Endothelial cell of umbilical vein (primary cell): Measurements from ENCODE around the gene LRCH2. TPM values are rescaled to one million over a fixed set of nuclear protein-coding genes. Genes with fewer than 3 reads are reported as not detected.

Experiments used
- BruUV-seq: library from RNA; stranded (reverse); fragments of 400-500 nt; replicated peaks from 2 replicates; lab custom pipeline; 2021; lab: Mats Ljungman, UMichigan
- CTCF ChIA-PET: fragments of 300-600, 350-600 bp; sonication (Branson Sonifier 250); formaldehyde crosslinking; loops from one replicate; lab custom pipeline; 2021; ENCODE audit warnings: antibody characterized with exemption, inconsistent platforms; lab: Charles Lee
- POLR2A ChIA-PET: fragments of 300-600, 350-600 bp; sonication (Branson Sonifier 250); formaldehyde crosslinking; loops from one replicate; lab custom pipeline; 2021; ENCODE audit warnings: antibody characterized with exemption, inconsistent platforms; lab: Charles Lee
- DNase-seq: peaks from one replicate; pipeline ENCODE4 v3.0.0-alpha.2; 2011; ENCODE audit warnings: low read depth, low spot score
- FAIRE-seq: peaks from 2 replicates; lab custom pipeline; 2011; peaks lifted over from hg19 to GRCh38; lab: Jason Lieb, UNC
- H2AFZ ChIP-seq: 2 replicates; pipeline ENCODE4 v1.6.0; 2012; ENCODE audit warnings: low read depth, low read length, control low read depth, inconsistent platforms
- H3K27ac ChIP-seq: 2 replicates; pipeline ENCODE4 v1.5.1; 2011; ENCODE audit warnings: low read depth, mild to moderate bottlenecking, control low read depth, low read length, moderate library complexity; ENCODE audit not compliant: insufficient read depth
- H3K27me3 ChIP-seq, 2 experiments: 2 replicates each; pipeline versions ENCODE4 v1.6.0 to v1.6.1; 2011; ENCODE audit warnings: low read length in 2 of 2, mixed read lengths in 1 of 2; ENCODE audit not compliant: control insufficient read depth in 2 of 2, insufficient read depth in 2 of 2
- H3K36me3 ChIP-seq, 2 experiments: 2 replicates in 1 of 2; 3 replicates in 1 of 2; pipeline ENCODE4 v1.5.1; 2011; ENCODE audit warnings: low read length in 2 of 2, mild to moderate bottlenecking in 1 of 2, moderate library complexity in 1 of 2; ENCODE audit not compliant: control insufficient read depth in 2 of 2, insufficient read depth in 2 of 2; ENCODE audit errors: extremely low read depth in 1 of 2
- H3K4me1 ChIP-seq: 3 replicates; pipeline ENCODE4 v1.5.1; 2011; ENCODE audit warnings: mild to moderate bottlenecking, low read length; ENCODE audit not compliant: control insufficient read depth, insufficient read depth; ENCODE audit errors: extremely low read depth
- H3K4me2 ChIP-seq: 2 replicates; pipeline ENCODE4 v1.6.1; 2011; ENCODE audit warnings: low read length, control low read depth, mixed read lengths; ENCODE audit not compliant: insufficient read depth
- H3K4me3 ChIP-seq, 3 experiments: fragments of 200-600 bp in 1 of 3; sonication (generic), shearing (Covaris generic) in 1 of 3; replicated peaks in 1 of 3; 2 replicates each; pipeline ENCODE4 v1.5.1; 2011 to 2016; ENCODE audit warnings: control low read depth in 3 of 3, low read length in 3 of 3, mild to moderate bottlenecking in 2 of 3, inconsistent platforms in 1 of 3, low read depth in 1 of 3, moderate library complexity in 1 of 3; ENCODE audit not compliant: insufficient read depth in 1 of 3
- H3K79me2 ChIP-seq: 2 replicates; pipeline ENCODE4 v1.6.0; 2012; ENCODE audit warnings: low read length, inconsistent platforms; ENCODE audit not compliant: control insufficient read depth, insufficient read depth
- H3K9ac ChIP-seq: replicated peaks from 2 replicates; pipeline ENCODE3; 2011; ENCODE audit warnings: low read length, control low read depth; ENCODE audit not compliant: insufficient read depth; ENCODE audit errors: extremely low read depth
- H3K9me1 ChIP-seq: replicated peaks from 3 replicates; pipeline ENCODE4 v1.6.0; 2011; ENCODE audit warnings: mild to moderate bottlenecking, low read length; ENCODE audit not compliant: control insufficient read depth, insufficient read depth; ENCODE audit errors: extremely low read depth
- H3K9me3 ChIP-seq: replicated peaks from 2 replicates; pipeline ENCODE4 v1.5.1; 2012; ENCODE audit warnings: low read length, inconsistent platforms; ENCODE audit not compliant: control insufficient read depth, insufficient read depth
- H4K20me1 ChIP-seq: replicated peaks from 2 replicates; pipeline ENCODE3; 2011; ENCODE audit warnings: mild to moderate bottlenecking, low read length; ENCODE audit not compliant: control insufficient read depth, insufficient read depth; ENCODE audit errors: extremely low read depth
- EZH2 ChIP-seq: IDR thresholded peaks from 2 replicates; pipeline ENCODE4 v1.6.1; 2012; ENCODE audit warnings: borderline replicate concordance, low read depth, mild to moderate bottlenecking, moderate library complexity, low read length, inconsistent platforms; ENCODE audit not compliant: severe bottlenecking
- FOS ChIP-seq: IDR thresholded peaks from 2 replicates; pipeline ENCODE4 v1.6.1; 2011; ENCODE audit warnings: mild to moderate bottlenecking, low read length, moderate library complexity, borderline replicate concordance; ENCODE audit not compliant: insufficient read depth
- GATA2 ChIP-seq: IDR thresholded peaks from 2 replicates; pipeline ENCODE4 v1.7.0; 2011; ENCODE audit warnings: low read depth, mild to moderate bottlenecking, moderate library complexity, mixed read lengths, low read length; ENCODE audit not compliant: insufficient read length, insufficient read depth
- JUN ChIP-seq: IDR thresholded peaks from 2 replicates; pipeline ENCODE4 v1.6.1; 2011; ENCODE audit warnings: borderline replicate concordance, low read depth; ENCODE audit not compliant: insufficient read length, insufficient read depth
- MYC ChIP-seq: IDR thresholded peaks from one replicate; pipeline ENCODE4 v1.6.1; 2011; ENCODE audit warnings: mild to moderate bottlenecking, low read depth, low read length
- POLR2A ChIP-seq: IDR thresholded peaks from 2 replicates; pipeline ENCODE4 v1.6.1; 2012; ENCODE audit warnings: low read depth, mild to moderate bottlenecking, control low read depth, low read length
- POLR2AphosphoS5 ChIP-seq: IDR thresholded peaks from 2 replicates; pipeline ENCODE4 v1.6.1; 2012; ENCODE audit warnings: low read depth, mild to moderate bottlenecking, control low read depth, low read length, moderate library complexity; ENCODE audit not compliant: insufficient read depth
- dilution Hi-C: fragments of 300-500 bp; cut with MboI; formaldehyde crosslinking; loops from one replicate; pipeline ENCODE4 v1.15.0; 2019; ENCODE audit warnings: low sequenced_read_pairs; ENCODE audit not compliant: extremely low pct_ligation_motif_present
- intact Hi-C: fragments of 100-400 bp; cut with micrococcal nuclease; formaldehyde crosslinking; loops from one replicate; pipeline ENCODE4 v1.10.0; 2022
- polyA plus RNA-seq, 4 experiments: library from polyadenylated mRNA; depleted of rRNA in 3 of 4; stranded (reverse) in 3 of 4; unstranded in 1 of 4; fragments of >200 nt; gene quantifications; 2 replicates each; pipeline versions ENCODE4 v1.2.1 to v1.2.3, GENCODE V29; 2011 to 2012; ENCODE audit warnings: missing spikeins in 1 of 4
- total RNA-seq: library from RNA; stranded (reverse); gene quantifications from 2 replicates; pipeline ENCODE4 v1.2.3, GENCODE V29; 2021
- TF ChIP-seq, protein P1 (sequence below), 2 donors: IDR thresholded peaks; 1 replicate in 1 of 2; 2 replicates in 1 of 2; pipeline ENCODE4 v1.5.1; 2011; ENCODE audit warnings: low read length in 2 of 2, mild to moderate bottlenecking in 2 of 2, moderate library complexity in 2 of 2, control low read depth in 1 of 2, inconsistent platforms in 1 of 2, low read depth in 1 of 2; ENCODE audit not compliant: insufficient read depth in 1 of 2; ENCODE audit errors: extremely low read depth in 1 of 2
- TF ChIP-seq, protein P2 (sequence below): IDR thresholded peaks from 2 replicates; pipeline ENCODE4 v1.6.1; 2011; ENCODE audit not compliant: insufficient read depth, insufficient read length

Gene LRCH2
- total and polyA plus RNA-seq, 2 donors (not counting 3 experiments of a cell fraction or from before 2014, with no cell fraction given): 1.1 to 4.6 TPM

DNA sequence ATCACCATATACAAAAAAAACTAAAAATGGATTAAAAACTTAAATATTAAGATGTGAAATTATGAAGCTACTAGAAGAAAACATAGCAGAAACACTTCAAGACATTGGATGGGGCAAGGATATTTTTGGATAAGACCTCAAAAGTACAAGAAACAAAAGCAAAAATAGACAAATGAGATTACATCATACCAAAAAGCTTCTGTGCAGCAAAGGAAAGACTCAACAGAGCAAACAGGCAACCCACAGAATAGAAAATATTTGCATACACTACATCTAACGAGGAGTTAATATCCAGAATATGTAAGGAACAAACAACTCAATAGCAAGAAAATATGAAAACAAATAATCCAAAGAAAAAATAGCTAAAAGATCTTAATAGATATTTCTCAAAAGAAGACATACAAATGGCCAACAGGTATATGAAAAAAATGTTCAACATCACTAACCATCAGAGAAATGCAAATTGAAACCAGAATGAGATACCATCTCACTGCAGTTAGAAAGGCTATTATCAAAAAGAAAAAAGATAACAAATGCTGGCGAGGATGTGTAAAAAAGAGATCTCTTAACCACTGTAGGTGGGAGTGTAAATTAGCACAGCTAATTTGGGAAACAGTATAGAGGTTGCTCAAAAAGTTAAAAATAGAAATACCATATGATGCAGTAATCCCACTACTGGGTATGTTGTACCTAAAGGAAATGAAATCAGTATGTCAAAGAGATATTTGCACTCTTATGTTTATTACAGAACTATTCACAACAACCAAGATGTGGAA is 17.8 kb upstream of the LRCH2 start:
- no peak for FAIRE-seq
- Histone ChIP-seq H2AFZ (no peak overlapping the region), H3K4me3 (no peak overlapping the region), H3K9ac (no peak overlapping the region), H3K4me1 (no peaks in the 10 kb centered on the region), H3K79me2 (no peaks in the 10 kb centered on the region), H3K27me3 (no peaks in the 10 kb centered on the region), H3K27ac (no peak overlapping the region), H3K9me3 (no peaks in the 10 kb centered on the region), H3K36me3 (no peaks in the 10 kb centered on the region), H3K4me2 (no peak overlapping the region), H4K20me1 (no peaks in the 10 kb centered on the region), H3K9me1 (no peaks in the 10 kb centered on the region)
- no peak for DNase-seq
- POLR2A ChIA-PET: no interaction called here
- CTCF ChIA-PET: no interaction called here
- dilution Hi-C loops: no loop called here
- no peak for TF ChIP-seq JUN
- no peak for TF ChIP-seq EZH2
- TF ChIP-seq, protein P1, sequence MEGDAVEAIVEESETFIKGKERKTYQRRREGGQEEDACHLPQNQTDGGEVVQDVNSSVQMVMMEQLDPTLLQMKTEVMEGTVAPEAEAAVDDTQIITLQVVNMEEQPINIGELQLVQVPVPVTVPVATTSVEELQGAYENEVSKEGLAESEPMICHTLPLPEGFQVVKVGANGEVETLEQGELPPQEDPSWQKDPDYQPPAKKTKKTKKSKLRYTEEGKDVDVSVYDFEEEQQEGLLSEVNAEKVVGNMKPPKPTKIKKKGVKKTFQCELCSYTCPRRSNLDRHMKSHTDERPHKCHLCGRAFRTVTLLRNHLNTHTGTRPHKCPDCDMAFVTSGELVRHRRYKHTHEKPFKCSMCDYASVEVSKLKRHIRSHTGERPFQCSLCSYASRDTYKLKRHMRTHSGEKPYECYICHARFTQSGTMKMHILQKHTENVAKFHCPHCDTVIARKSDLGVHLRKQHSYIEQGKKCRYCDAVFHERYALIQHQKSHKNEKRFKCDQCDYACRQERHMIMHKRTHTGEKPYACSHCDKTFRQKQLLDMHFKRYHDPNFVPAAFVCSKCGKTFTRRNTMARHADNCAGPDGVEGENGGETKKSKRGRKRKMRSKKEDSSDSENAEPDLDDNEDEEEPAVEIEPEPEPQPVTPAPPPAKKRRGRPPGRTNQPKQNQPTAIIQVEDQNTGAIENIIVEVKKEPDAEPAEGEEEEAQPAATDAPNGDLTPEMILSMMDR (IDR thresholded peaks at IDR 0.05; ENCODE audit: extremely low read depth in 1 of 2, insufficient read depth in 1 of 2, low read depth in 1 of 2, low read length in 2 of 2): no peak
- no peak for TF ChIP-seq POLR2AphosphoS5
- TF ChIP-seq, protein P2, sequence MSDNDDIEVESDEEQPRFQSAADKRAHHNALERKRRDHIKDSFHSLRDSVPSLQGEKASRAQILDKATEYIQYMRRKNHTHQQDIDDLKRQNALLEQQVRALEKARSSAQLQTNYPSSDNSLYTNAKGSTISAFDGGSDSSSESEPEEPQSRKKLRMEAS: no peak
- no peak for TF ChIP-seq POLR2A
- TF ChIP-seq FOS: no peak
- TF ChIP-seq MYC: no peak
- TF ChIP-seq GATA2: no peak
- intact Hi-C loops: no loop called here
- no TSS peak for BruUV-seq
